Activated T-helper 9 cell treated with anti-CD3 and anti-CD28 coated beads, Interleukin-2, amount 50 U/mL, for 16 hours (primary cell): ENCODE results near the gene CNTF.
A peak's percentile ranks its signal among the peaks of the same experiment; 100 is the strongest.
"Not testable (repeated sequence)": the region's sequence is repeated elsewhere in the genome, so short reads cannot be mapped to it uniquely, and the experiment has no call there.

Experiments
- DNase-seq: peaks from one replicate; pipeline ENCODE4 v3.0.0-alpha.2; 2020; ENCODE audit warnings: low read depth

The CNTF gene, protein sequence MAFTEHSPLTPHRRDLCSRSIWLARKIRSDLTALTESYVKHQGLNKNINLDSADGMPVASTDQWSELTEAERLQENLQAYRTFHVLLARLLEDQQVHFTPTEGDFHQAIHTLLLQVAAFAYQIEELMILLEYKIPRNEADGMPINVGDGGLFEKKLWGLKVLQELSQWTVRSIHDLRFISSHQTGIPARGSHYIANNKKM

DNA sequence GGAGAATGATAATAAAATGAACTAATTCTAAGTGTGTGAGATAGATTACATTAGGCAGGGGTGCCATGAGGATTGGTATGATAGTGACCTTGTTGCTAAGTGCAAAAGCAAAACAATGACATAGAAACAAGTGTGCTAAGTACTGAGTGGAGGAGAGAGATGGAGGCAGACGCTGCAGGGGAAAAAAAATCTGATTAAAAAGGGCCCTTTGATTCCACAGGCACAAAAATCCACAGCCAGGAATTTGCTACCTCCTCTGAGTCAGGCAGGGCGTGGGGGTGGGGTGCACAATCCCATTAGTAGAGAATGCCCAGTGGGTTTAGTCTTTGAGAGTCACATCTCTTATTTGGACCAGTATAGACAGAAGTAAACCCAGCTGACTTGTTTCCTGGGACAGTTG lies at the start of gene CNTF:
Gene CNTF, plus strand, starts transcription at position 322 of the 400 bp plus-strand sequence. CDS start 88 bp downstream, outside the sequence.
- no peak for DNase-seq

DNA sequence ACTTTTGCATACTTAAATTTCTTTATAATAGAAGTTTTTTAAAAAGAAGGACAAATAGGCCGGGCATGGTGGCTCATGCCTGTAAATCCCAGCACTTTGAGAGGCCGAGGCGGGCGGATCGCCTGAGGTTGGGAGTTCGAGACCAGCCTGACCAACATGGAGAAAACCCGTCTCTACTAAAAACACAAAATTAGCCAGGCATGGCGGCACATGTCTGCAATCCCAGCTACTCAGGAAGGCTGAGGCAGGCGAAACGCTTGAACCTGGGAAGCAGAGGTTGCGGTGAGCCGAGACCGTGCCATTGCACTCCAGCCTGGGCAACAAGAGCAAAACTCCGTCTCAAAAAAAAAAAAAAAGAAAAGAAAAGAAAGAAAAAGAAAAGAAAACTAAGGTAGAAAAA lies 49.6 kb upstream of the CNTF start:
- not testable (repeated sequence) for DNase-seq

DNA sequence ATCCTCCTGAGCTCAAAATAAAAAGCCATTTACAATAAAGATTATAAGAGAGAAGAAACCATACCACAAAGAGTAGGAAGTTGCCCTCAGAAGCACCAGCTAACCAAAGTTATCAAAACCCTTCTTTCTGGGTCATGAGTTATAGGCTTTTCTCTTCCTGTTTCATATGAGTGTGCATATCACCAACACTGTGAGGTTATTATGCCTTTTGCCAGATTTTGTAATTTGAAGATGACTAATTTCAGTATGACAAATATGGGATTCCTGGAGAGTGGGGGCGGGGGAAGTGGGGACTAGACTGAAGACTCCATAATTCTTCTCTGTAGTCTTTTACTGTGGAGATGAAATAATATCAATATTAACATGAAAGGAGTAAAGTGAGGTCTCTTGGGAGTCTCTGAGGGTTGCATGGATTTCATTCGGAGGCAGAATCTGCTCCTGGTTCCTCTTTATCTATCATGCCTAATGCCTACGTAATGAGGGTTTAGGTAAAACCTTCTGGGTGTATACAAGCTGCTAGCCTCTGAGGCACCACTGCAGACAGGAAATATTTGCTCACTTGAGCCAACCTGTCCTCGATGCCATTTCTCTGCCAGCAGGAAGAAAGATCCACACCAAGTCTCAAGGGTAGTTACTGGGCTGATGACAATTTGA lies 48.9 kb upstream of the CNTF start:
- DNase-seq, result peak; percentile 64

DNA sequence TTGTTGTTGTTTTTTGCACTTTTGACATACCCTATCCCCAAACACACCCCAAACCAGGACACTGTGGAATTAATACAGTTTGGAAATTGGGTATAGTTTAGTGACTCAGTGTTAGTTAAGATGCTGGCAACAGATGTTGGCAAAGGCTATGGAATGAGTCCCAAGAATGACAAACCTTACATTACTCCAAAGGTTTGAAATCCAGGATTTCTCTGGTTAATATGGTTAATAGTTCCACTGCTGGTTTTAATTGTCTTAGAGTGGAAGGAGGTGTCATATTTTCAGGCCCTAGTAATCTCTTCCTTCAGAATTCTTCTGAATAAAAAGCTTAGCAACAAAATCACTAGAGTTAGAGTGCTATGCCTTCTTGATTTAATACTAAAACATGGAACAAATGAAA lies 47.6 kb upstream of the CNTF start:
- no peak for DNase-seq

DNA sequence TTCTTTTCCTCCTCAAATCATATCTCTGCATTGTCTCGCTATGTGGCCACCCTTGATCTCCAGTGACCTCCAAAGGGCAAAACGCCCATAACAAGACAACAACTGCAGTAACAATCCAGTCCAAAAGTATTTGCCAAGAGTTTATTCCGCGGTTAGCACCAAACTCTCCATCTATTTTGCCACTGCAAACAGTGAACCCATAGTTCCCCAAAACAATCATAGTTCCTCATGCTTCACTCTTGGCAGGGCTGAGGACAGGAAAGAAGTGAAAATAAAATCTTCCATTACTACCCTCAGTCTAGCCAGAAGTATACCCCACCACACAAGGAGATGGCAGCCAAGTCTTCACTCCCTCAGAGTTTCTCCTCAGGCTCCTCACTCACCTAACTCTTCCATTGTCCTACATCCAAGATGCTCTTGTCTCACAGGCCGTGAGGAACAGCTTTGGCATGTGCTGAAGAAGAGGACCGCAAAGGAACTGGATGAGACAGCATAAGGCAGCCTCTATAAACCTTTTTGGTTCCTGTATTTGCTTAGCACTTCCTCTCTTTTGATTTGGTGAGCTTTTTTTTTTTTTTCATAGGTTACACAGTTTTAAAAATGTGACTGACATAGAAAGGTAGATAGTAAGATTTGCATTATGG lies 47.0 kb upstream of the CNTF start, which contains the start of gene LPXN:
Gene LPXN, minus strand, starts transcription at position 480 of the 644 bp plus-strand sequence. Its CDS starts 84 bp downstream, at position 396.
- DNase-seq, result no peak

DNA sequence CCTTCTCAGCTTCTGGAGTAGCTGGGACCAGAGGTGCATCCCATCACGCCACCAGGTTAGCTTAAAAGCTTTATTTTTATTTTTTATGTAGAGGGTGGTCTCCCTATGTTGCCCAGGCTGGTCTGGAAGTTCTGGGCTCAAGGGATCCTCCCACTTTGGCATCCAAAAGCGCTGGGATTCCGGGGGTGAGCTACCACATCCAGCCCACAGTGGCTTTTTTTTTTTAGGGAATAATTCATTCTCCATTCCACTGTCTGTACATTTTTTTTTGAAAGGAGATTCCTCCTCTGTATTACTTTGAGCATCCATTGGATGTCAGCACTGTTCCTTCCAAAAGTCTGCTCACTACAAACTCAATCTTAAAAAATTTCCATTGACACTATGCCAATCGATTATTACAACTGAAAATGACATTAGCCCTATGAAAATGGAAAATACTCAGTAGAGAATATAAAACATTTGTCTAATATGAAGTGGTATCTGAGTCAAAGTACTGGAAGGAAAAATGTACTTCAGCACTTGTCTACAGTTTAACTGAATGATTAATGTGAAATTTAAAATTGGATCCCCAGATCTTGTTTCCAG lies 45.5 kb upstream of the CNTF start:
- no peak for DNase-seq

DNA sequence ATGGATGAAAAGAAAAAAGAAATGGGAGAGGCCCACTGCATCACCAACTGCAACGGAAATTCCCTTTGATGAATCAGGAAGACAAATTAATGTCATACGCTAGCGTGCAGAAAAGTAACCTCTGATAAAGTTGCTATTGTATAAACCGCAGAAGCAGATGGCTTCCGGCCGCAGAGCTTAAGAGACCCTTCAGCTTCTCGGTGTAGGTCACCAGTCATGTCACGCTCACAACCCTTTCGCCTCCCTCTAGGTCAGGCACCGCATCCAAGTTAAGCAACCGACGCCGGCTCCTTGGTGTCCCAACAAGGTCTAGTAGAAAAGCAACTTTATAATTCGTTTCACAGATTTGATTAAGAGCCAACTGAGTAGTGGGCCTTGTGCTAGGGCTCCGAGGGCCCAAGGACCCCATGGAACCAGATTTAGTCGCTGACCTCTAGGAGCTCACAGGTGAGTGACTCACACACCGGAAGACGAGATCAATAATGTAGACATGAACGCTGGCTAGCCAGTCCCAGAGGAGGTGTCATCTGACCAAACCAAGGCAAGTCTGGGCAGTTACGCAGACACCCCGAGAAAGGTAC lies 44.8 kb upstream of the CNTF start:
- peak; percentile 72 for DNase-seq

DNA sequence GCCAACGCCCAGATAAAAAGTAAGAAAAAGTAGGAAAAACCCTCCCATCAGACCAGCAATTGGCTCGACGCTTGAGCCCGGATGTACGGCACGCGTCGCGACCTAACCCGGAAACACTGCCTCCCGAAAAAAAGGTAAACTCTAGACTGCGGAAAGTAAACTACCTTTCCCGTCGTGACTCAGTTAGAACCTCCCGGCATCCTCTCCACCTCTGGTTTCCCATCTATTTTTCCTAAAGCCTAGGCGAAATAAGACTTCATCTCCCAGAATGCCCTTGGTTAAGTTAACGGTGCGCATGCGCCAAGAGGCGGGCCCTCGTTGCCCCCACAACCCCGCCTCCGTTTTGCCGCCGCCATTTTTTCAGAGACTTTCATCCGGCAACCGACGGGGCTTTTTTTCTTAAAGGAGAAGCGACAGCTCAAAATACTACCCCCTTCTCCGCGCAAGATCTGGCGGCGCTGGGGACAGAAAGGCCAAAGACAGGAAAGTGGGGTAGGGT lies 44.3 kb upstream of the CNTF start:
- peak; percentile 88 for DNase-seq

DNA sequence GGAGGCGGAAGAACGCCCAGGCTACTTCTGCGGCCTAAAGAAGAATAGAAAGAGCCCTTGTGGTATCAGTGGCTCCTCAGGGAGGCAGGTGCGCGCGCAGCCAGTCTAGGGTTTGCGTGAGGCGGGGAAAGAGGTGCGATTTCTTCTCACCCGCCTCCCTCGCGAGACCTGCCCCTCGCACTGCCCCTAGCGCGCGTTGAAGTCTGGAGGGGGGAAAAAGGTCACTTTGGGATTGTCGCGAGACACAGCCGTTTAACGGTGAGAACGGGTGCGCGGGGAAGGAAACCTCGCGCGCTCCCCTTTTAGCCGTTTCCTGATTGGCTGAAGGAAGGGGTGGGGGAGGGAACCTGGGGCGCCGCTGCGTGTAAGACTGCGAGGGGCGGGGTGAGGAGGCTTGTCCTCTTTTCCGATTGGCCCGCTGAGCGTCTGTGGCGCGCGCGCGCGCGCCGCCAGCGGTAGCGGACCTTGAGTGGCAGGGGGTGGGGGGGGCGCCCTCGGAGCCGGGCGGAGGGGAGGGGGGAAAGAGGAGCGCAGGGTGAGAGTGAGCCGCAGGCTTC lies 43.8 kb upstream of the CNTF start, which contains the start of gene ZFP91:
Gene ZFP91, plus strand, starts transcription at position 429 of the 557 bp plus-strand sequence. CDS start 219 bp downstream, outside the sequence.
- peak; percentile 95 for DNase-seq

DNA sequence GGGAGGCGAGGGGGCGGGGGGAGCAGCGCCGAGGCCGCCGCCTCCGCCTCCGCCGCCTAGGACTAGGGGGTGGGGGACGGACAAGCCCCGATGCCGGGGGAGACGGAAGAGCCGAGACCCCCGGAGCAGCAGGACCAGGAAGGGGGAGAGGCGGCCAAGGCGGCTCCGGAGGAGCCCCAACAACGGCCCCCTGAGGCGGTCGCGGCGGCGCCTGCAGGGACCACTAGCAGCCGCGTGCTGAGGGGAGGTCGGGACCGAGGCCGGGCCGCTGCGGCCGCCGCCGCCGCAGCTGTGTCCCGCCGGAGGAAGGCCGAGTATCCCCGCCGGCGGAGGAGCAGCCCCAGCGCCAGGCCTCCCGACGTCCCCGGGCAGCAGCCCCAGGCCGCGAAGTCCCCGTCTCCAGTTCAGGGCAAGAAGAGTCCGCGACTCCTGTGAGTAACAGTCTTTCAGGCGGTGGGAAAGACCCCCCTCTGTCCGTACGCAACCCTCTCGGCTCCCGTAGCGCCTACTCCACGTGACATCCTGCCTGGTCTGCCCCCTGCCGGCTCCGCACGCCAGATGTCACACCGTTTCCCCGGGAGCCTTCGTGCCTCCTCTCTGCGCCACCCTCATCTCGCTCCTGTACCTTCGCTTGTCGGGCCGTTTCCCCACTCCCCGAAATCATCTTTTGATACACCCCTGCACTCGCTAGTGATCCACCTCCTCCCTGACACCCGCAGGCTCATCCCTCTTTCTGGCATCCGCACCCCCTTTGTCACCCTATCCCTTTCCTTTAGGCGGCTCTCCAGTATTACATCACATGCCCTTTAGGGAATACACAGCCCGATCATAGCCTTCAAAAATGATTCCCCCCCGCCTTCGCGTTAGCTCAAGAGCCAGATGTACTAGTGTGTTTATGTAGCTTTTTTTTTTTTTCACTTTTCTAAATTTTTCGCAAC lies 43.0 kb upstream of the CNTF start:
- peak; percentile 92 for DNase-seq

DNA sequence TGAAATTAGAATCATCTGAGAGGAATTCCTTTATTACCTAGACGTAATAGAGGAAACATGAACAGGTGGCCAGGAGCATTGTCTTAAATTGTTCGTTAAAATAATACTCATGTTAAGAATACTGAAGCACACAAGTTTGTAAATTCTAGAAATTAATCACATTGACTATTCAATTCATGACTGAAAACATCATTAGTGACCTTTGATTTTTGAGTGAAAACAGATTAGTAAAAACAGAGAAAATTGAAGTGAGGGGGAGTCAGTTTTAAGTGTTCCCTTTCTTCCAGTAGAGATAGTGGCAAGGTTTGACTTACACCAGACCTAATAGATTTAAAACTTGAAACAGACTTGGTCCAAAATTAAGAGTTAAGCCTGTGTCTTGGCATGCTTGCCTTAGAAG lies 42.2 kb upstream of the CNTF start:
- DNase-seq, result no peak

DNA sequence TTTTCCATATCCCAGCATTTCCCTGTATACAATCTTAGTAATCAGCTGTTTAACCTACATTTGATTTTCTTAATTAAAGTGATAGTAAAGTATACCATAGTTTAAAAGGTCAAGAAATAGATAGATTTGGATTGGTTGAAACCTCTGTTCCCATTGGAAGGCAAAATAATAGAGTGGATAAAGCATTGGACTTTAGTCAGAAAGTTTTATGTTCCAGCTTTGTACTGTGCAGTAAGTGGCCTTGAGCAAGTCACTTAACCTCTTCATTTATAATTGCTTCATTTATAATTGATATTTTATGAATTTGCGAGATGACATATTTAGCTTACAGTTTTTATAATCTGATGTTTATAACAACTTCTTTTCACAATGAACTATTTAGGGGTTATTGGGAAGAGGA lies 40.0 kb upstream of the CNTF start:
- no peak for DNase-seq

DNA sequence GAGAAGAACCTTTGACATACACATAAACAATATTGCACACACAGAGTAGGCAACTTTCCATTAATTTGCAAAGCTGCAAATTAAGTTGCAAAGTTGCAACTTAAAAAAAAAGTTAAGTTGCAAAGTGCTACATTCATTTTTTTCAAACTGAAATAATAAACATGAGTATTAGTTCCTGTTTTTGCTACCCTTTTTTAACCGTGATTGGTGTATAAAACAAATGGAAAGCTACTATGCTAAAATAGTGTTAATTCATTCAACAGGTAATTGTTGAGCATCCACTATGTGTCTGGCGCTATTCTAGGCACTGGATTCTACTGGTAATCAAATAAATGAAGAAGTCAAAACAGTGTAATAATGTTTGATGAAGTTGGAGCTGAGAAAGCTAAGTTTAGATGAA lies 35.5 kb upstream of the CNTF start:
- no peak for DNase-seq

DNA sequence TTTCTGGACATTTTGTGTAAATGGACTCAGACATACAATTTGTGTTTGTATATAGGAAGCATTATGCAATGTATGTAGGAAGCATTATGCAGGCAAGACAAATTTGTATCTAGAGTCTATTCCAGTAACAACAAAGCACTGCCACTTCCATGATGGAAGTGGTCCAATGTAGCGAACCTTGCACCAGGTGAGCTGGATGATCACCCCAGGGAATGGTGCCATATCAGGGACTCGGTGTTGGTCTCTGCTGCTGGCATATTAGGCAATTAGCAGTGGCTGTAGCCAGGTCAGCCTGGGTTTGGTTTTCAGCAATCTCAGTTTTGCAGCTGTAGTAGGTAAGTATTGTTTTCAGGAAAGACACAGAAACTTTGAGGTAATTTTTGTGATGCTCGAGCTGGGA lies 30.8 kb upstream of the CNTF start:
- no peak for DNase-seq

DNA sequence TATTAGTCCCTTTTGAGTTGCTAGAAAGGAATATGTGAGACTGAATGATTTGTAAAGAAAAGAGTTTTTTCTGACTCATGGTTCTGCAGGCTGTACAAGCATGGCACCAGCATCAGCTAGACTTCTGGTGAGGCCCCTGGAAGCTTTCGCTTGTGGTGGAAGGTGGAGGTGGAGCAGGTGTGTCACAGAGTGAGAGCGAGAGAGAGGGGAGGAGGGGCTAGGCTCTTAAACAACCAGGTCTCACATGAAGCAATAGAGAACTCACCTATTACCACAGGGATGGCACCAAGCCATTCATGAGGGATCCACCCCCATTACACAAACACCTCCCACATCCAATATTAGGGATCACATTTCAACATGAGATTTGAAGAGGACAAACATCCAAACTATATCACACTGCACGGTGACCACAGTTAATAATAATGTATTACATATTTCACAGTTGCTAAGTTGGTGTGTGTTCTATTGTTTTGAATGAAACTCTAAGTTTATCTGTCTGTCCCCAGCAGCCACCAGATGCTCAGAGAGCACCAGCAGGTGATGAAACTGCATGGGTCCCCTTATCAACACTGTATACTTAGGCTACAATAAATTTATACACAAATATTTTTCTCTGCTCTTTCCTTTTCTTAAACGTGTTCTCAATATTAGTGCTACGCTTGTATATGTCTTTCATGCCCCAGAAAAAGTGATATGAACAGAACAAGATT lies 29.5 kb upstream of the CNTF start:
- peak; percentile 26 for DNase-seq

DNA sequence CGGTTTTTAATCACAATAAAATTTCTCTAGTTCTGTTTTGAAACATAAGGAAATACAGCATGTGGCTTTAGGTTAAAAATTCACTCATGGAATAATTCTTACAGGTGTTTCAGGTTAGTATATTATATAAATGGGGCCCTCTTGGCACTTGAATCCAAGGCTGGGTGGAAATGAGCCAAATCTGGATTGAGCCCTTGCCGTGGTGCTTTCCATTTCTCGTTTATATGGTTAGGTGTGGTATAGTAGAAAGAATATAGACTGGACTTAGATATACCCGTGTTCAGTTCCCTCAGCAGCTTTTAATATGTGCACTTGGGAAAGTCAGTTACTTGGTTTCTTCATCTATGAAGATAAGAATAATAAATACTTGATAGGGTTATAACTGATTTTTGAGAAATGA lies 27.6 kb upstream of the CNTF start:
- no peak for DNase-seq

DNA sequence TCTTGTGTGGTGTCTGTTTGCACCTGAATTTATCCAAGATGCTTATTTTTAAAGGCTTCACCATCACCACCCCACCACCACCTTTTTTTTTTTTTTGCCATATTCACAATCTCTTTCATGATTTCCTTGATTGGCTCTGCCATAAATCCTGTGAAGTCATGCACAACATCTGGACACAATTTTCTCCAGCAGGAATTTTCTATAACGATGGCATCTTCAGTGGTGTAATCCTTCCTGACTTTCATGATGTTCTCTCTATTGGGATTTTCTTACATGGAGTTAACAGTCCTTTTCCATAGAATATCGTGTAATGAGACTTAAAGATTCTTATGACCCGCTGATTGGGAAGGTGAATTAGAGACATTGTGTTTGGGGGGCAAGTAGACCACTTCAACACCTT lies 25.8 kb upstream of the CNTF start:
- no peak for DNase-seq

DNA sequence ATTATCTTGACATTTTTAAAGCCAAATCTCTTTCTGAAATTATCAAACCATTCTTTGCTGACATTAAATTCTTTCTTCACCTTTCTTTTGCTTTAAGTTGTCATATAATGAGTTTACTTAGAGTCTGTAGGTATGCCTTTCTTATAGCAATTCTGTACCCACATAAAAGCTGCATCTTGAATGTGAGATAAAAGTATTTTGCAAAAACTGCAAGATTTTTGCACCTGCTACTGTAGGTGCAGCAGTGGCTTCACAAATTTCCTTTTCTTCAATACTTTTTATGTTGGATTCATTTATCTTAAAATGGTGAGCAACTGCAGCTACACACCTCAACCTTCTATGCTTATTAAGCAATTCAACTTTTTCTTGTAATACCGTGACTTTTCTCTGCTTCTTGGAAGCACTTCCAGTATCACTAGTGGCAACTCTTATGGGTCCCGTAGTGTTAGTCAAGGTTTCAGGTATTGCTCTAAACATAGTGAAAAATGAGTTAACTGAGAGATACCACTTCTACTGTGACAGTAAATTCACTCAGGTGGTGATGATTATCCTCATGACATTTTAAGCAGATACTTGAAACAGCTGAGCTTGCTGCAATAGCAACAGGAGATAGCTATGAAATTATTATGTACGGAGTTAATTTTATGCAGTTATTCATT lies 24.9 kb upstream of the CNTF start:
- no peak for DNase-seq

DNA sequence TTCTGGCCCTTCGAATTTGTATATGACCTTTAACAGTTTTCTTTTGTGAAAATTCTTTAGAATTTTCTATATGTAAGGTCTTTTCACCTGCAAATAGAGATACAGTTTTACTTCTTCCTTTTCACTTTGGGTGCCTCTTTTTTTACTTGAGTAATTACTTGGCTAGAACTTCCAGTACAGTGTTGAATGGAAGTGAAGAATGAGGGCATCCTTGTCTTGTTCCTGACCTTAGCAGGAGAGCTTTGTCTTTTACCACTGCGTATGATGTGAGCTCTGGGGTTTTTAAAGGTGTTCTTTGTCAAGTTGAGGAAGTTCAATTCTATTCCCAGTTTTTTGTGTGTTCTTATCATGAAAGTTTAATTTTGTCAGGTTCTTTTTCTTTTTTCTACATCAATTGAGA lies 22.0 kb upstream of the CNTF start:
- DNase-seq, result no peak
